ENCODE data around the gene CLASP2.

The CLASP2 gene

DNA sequence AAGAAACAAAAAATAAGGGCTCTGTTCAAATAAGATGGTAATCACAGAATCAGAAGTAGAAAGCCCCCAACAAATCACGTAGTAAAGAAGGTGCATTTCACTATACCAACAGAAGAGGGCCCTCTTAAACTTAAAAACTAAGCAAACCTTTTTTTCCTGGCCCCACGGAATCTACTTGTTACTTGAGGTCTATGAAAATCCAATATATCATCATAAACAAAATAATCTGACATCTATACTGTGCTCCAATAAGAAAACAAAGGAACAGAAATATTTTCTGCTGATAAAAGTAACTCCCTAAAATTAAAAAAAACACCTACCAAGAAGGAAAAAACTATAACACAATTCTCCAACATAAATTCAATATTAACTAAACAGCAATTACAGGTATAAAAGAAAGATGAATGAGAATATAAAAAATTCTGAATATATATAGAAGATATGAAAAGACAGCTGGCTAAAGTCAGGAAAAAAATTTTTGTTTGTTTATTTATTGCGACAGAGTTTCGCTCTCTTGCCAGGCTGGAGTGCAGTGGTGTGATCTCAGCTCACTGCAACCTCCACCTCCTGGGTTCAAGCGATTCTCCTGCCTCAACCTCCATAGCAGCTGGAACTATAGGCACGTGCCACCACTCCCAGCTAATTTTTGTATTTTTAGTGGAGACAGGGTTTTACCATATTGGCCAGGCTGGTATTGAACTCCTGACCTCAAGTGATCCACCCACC lies 81.8 kb downstream of the CLASP2 start:
- DNase-seq: no peak

DNA sequence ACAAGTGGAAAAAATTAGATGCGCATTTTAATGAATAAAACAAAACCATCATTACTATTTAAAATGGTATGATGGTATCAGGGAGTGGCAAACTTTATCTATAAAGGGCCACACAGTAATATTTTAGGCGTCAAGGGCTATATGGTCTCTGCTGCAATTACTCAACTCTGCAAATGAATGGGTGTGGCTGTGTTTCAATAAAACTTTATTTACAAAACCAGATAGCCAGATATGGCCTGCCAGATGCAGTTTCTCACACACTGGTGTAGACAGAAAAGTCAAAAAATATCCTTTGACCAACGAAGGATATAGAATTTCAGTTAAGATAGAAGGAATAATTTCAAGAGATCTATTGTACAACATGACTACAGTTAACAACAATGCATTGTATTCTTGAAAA lies 83.8 kb downstream of the CLASP2 start:
- no peak for DNase-seq

DNA sequence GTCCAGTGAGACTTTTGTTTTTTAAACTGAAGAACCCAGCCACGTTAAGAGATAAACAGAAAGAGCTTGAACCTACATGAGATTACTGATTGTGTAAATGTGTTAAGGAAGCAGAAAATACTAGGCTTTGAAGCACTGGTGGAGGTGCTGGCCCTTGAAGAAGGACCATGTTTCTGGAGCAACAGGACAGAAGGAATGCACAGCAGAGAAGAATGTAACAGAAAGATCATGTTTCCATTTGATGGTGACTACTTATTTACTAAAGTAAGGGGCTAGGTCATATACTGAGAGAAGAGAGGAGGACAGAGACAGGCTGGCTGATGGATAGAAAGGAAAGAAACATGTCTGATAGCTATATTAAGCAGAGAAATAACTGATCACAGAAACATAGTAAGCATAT lies 88.8 kb downstream of the CLASP2 start:
- no peak for DNase-seq

- no peak for DNase-seq
Observed at GRCh38 chr3:33624756-33625155, 93.3 kb downstream of the CLASP2 start.

DNA sequence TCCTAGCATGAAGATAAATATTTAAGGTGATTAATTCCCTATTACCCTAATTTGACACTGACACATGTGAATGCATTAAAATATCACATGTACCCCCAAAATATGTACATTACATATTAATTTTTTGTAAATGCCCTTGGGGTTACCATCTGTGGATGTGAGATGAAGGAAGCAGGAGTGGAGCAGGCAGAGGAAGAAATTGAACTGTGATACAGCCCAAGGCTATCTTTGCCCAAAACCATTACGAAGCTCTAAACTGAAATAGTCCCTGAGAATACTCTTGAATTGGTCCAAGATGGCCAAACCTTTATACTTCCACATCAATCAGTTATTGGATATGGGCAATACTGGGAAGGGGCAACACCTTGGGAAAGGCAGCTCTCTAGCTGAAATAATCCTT lies 105.0 kb downstream of the CLASP2 start:
- DNase-seq: no peak

GRCh38 chr3:33612607-33613006 lies 105.4 kb downstream of the CLASP2 start:
- DNase-seq: no peak

- no peak for DNase-seq
Observed at GRCh38 chr3:33602829-33603228, 115.2 kb downstream of the CLASP2 start.

- no peak for DNase-seq
Observed at GRCh38 chr3:33597257-33597689, 120.8 kb downstream of the CLASP2 start.

DNA sequence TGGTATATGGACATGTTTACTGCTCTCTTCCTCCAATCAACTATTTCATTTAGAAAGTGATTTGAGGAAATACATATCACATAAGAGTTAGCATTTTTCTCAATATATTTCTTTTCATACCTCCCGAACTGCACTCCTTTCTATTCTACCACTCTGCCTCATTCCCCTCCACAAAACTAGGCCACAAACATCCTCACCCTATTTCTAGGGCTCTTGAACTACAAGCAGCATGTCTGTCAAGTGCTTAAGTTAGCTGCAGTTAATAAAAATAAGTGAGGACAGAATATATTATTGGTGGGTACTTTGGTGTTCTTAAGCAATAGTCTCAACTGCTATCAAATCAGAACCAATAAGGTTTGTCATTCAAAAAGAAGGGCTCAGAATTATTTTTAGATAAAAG lies 125.1 kb downstream of the CLASP2 start:
- no peak for DNase-seq

DNA sequence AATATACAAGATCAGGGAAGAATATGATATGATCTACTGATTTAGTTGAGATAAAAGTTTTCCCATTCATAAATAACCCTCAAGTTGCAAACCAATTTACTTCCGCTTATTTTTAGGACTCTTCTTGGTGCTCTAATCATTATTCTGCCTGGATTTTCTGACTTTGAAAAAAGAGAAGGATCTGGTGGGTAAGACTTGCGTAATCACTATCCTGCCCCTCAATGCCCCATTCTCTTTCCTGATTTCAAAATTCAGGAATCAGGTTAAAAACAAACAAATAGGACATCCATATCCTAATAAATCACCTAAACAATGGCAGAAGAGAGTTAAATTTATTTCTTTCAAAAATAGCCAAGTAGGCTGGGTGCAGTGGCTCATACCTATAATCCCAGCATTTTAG lies 127.5 kb downstream of the CLASP2 start:
- no peak for DNase-seq

GRCh38 chr3:33586402-33586801 lies 131.7 kb downstream of the CLASP2 start:
- DNase-seq: no peak

GRCh38 chr3:33582234-33582633 lies 135.8 kb downstream of the CLASP2 start:
- DNase-seq: no peak

GRCh38 chr3:33581666-33582065 lies 136.4 kb downstream of the CLASP2 start:
- DNase-seq: no peak

DNA sequence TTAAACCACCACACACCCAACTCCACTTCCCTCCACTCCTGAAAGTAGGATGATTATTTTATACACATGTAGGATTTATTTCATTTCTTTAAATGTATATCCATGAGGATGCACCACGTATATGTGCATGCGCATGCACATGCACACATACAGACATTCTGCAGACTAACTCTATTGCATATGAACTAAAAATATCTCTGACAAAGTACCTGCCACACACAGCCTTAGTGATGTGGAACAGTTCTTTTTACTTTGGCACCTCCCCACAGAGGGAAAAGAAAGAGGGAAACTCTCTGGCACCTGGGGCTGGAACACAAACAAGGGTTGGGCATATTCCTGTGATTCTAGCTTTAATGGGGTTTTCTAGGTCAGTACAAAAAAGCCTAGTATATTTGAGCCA lies 138.2 kb downstream of the CLASP2 start:
- DNase-seq: no peak

- no peak for DNase-seq
Observed at GRCh38 chr3:33579178-33579510, 138.9 kb downstream of the CLASP2 start.

GRCh38 chr3:33578325-33579177 lies 139.5 kb downstream of the CLASP2 start:
- DNase-seq: no peak

DNA sequence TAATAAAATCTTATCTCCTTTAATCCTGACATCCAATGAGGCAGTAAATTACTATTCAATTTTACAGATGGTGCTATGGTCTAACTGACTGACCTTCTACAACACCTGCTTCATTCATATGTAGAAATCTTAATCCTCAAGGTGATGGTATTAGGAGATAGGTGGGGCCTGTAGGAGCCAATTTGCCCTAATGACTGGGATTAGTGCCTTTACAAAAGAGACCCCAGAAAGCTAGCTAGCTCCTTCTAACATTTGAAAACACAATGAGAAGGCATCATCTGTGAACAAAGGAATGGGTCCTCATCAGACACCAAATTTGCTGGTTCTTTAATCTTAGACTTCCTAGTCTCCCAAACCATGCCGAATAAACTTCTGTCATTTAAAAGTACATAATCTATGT lies 140.5 kb downstream of the CLASP2 start:
- DNase-seq: no peak

DNA sequence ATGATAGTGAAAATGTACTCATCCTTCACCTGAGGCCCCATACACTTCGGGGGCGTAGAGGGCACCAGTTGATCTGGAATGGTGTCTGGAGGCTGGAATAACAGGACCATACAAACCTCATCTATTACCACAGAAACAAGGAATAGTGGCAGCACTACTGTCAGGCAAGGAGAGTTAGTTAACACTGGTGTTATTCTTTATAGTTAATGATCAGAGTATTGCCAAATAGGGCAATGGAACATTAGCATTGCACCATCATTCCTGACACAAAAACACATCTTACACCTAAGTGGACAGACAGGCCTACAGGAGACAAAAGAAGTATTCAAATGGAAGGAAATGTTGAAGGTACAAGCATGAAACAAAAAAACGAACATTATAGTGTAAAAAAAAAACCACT lies 140.9 kb downstream of the CLASP2 start:
- no peak for DNase-seq

- DNase-seq: no peak
Observed at GRCh38 chr3:33575311-33575710, 142.7 kb downstream of the CLASP2 start.

GRCh38 chr3:33557829-33558228 lies 160.2 kb downstream of the CLASP2 start:
- no peak for DNase-seq

GRCh38 chr3:33557279-33557678 lies 160.8 kb downstream of the CLASP2 start:
- DNase-seq: no peak

DNA sequence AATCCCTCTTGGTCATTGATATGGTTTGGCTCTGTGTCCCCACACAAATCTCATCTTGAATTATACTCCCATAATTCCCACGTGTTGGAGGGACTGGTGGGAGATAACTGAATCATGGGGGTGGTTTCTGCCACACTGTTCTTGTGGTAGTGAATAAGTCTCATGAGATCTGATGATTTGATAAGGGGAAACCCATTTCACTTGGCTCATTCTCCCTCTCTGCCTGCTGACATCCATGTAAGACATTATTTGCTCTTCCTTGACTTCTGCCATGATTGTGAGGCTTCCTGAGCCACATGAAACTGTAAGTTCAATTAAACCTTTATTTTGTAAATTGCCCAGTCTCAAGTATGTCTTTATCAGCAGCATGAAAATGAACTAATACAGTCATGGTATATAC lies 171.0 kb downstream of the CLASP2 start:
- DNase-seq: no peak

DNA sequence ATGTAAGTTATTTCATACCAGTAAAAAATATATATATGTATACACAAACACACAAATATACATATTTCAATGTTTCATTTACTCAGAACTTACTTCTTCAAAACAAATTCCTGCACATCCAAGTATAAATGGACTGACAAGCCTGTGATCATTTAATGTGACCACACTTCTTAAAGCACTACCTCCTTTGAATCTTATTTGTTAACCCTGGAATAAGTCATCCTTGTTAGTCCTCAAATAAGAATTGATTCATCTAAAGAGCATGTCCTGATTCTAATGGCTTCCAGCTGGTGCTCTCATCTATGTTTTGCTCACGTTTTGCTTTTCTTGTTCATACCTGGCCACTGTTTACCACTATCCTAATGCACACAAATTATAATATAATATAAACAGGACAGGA lies 173.9 kb downstream of the CLASP2 start:
- DNase-seq: no peak

DNA sequence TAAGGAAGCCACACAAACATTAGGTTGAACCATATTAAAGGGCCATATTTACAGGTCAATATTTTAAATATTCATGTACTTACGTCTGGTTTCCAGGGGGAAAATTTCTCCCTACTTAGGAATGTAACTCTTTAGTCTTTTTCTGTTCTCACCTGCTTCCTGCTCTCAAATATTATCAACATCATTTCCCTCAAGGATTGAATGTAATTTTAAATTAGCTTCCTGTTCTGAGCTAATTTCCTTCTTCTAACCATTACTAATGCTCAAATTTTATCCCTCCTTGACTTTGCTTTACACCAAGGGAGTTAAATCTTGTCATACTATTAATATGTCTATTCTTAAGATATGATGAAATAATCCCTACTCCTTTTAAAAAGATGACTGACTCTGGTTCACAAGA lies 174.5 kb downstream of the CLASP2 start:
- no peak for DNase-seq

- no peak for DNase-seq
Observed at GRCh38 chr3:33541918-33542317, 176.1 kb downstream of the CLASP2 start.

Measured in right forelimb (tissue), 1 donor.